HepG2 (cell line): Measurements from ENCODE around the gene PLPPR3. TPM values are rescaled to one million over a fixed set of nuclear protein-coding genes. Genes with fewer than 3 reads are reported as not detected.

ENCODE experiments used
- GLI4 ChIP-seq: sonication (generic); formaldehyde crosslinking; IDR thresholded peaks from 2 replicates; pipeline ENCODE4 v1.5.1; 2020; ENCODE audit warnings: missing genetic modification reagents, mild to moderate bottlenecking, moderate library complexity, borderline replicate concordance
- ISL2 ChIP-seq: sonication (generic); formaldehyde crosslinking; IDR thresholded peaks from 2 replicates; pipeline ENCODE4 v1.5.0; 2020; ENCODE audit warnings: missing genetic modification reagents
- MED8 ChIP-seq: sonication (generic); formaldehyde crosslinking; IDR thresholded peaks from 2 replicates; pipeline ENCODE4 v1.8.1; 2023; ENCODE audit warnings: mild to moderate bottlenecking, missing genetic modification reagents; ENCODE audit not compliant: insufficient replicate concordance
- NFAT5 ChIP-seq: sonication (generic); formaldehyde crosslinking; IDR thresholded peaks from 2 replicates; pipeline ENCODE4 v1.4.0; 2020; ENCODE audit warnings: missing genetic modification reagents
- NFKB2 ChIP-seq: sonication (generic); formaldehyde crosslinking; IDR thresholded peaks from 2 replicates; pipeline ENCODE4 v1.4.0; 2020; ENCODE audit warnings: missing genetic modification reagents, borderline replicate concordance
- NFKBIZ ChIP-seq: IDR thresholded peaks from 2 replicates; pipeline ENCODE4 v1.6.1; 2018; ENCODE audit warnings: missing genetic modification reagents, missing compliant biosample characterization
- PHB2 ChIP-seq: fragments of 450-650 bp; IDR thresholded peaks from 2 replicates; pipeline ENCODE4 v1.6.1; 2018; ENCODE audit not compliant: partially characterized antibody
- SIX1 ChIP-seq: sonication (generic); formaldehyde crosslinking; IDR thresholded peaks from 2 replicates; pipeline ENCODE4 v1.4.0; 2020; ENCODE audit warnings: missing genetic modification reagents, borderline replicate concordance
- SKIL ChIP-seq: sonication (generic); formaldehyde crosslinking; IDR thresholded peaks from 2 replicates; pipeline ENCODE4 v1.8.0; 2022; ENCODE audit warnings: missing genetic modification reagents, mild to moderate bottlenecking, moderate library complexity, borderline replicate concordance
- SMARCC2 ChIP-seq: fragments of 450-650 bp; IDR thresholded peaks from 2 replicates; pipeline ENCODE4 v1.6.1; 2017; ENCODE audit warnings: antibody characterized with exemption, mild to moderate bottlenecking
- TP53 ChIP-seq: sonication (generic); formaldehyde crosslinking; conservative IDR thresholded peaks from 2 replicates; pipeline ENCODE4 v1.4.0; 2020; ENCODE audit warnings: missing genetic modification reagents
- YEATS4 ChIP-seq: sonication (generic); formaldehyde crosslinking; IDR thresholded peaks from 2 replicates; pipeline ENCODE4 v1.4.0; 2020; ENCODE audit warnings: missing genetic modification reagents, borderline replicate concordance
- ZBTB14 ChIP-seq: sonication (generic); formaldehyde crosslinking; IDR thresholded peaks from 2 replicates; pipeline ENCODE4 v1.4.0; 2020; ENCODE audit warnings: missing genetic modification reagents
- ZBTB49 ChIP-seq: sonication (generic); formaldehyde crosslinking; IDR thresholded peaks from 2 replicates; pipeline ENCODE4 v1.4.0; 2020; ENCODE audit warnings: missing genetic modification reagents, borderline replicate concordance
- ZNF329 ChIP-seq: sonication (generic); formaldehyde crosslinking; IDR thresholded peaks from 2 replicates; pipeline ENCODE4 v1.9.0; 2021; ENCODE audit warnings: low read depth, mild to moderate bottlenecking, missing genetic modification reagents
- ZZZ3 ChIP-seq: sonication (generic); formaldehyde crosslinking; IDR thresholded peaks from 2 replicates; pipeline ENCODE4 v1.4.0; 2020; ENCODE audit warnings: missing genetic modification reagents, mild to moderate bottlenecking, borderline replicate concordance
- polyA plus RNA-seq, 8 experiments: library from polyadenylated mRNA; depleted of rRNA in 3 of 8; stranded (reverse) in 7 of 8; unstranded in 1 of 8; fragments of >200 nt; fragmentation: Illumina TruSeq in 4 of 8; extraction: Trizol in 4 of 8; gene quantifications; 2 replicates each; pipeline versions ENCODE4 v1.2.1 to v1.2.3, GENCODE V29; 2011 to 2016; ENCODE audit warnings: low read depth in 4 of 8, missing spikeins in 1 of 8, mixed read lengths in 1 of 8; ENCODE audit not compliant: insufficient read depth in 1 of 8
- total RNA-seq, 5 experiments: library from RNA; depleted of rRNA; stranded (reverse); fragments of >200 nt; fragmentation: Illumina TruSeq; extraction: Trizol; gene quantifications; 2 replicates each; pipeline ENCODE4 v1.2.3, GENCODE V29; 2016; ENCODE audit warnings: low read depth in 1 of 5

Gene PLPPR3
- total and polyA plus RNA-seq, 2 of the 13 experiments (the other 11 are each of a cell fraction or from before 2014, with no cell fraction given), result 0.07 to 0.16 TPM

GRCh38 chr19:778910-779653, 42.7 kb downstream of the PLPPR3 start (continued):
- TF ChIP-seq SKIL (CRISPR knock-in tag), result no peak
- TF ChIP-seq NFKBIZ (CRISPR knock-in tag), result peak; percentile 86; the same call in 1 of the 2 replicates
- TF ChIP-seq ZNF329 (CRISPR knock-in tag), result peak; percentile 61; the same call in 1 of the 2 replicates
- peak; percentile 32 for TF ChIP-seq MED8 (CRISPR knock-in tag)
- peak; percentile 71; the same call in 1 of the 2 replicates for TF ChIP-seq YEATS4 (CRISPR knock-in tag)
- no peak for TF ChIP-seq GLI4 (CRISPR knock-in tag)
- peak; percentile 91 for TF ChIP-seq TP53 (CRISPR knock-in tag)
- peak; percentile 75; the same call in 1 of the 2 replicates for TF ChIP-seq NFAT5
- TF ChIP-seq SMARCC2, result no peak
- peak; percentile 58; the same call in 1 of the 2 replicates for TF ChIP-seq ISL2 (CRISPR knock-in tag)
- peak; percentile 44; the same call in 1 of the 2 replicates for TF ChIP-seq ZBTB14 (CRISPR knock-in tag)
- TF ChIP-seq SIX1 (CRISPR knock-in tag), result peak; percentile 36; the same call in 1 of the 2 replicates
- TF ChIP-seq PHB2, result no peak
- TF ChIP-seq NFKB2 (CRISPR knock-in tag), result peak; percentile 67; the same call in 1 of the 2 replicates
- no peak for TF ChIP-seq ZBTB49
- no peak for TF ChIP-seq ZZZ3
